ENCODE results near the gene SLC22A2. TPM values are rescaled to one million over a fixed set of nuclear protein-coding genes. Genes with fewer than 3 reads are reported as not detected.

The SLC22A2 gene
- total RNA-seq, 1 experiment from 2014 or later: not detected

GRCh38 chr6:160207618-160208017 is 51.0 kb downstream of the SLC22A2 start:
- Mint-ChIP-seq H3K4me3 (ENCODE audit: low read depth, unreplicated experiment) (no peak overlapping the region), H3K27me3 (ENCODE audit: unreplicated experiment) (no peaks in the 10 kb centered on the region), H3K4me1 (ENCODE audit: low read depth, unreplicated experiment) (no peaks in the 10 kb centered on the region), H3K36me3 (ENCODE audit: insufficient read depth, unreplicated experiment) (no peaks in the 10 kb centered on the region), H3K9me3 (ENCODE audit: low read depth, unreplicated experiment) (peaks cover 5% of the 10 kb centered on the region), H3K27ac (ENCODE audit: unreplicated experiment) (no peak overlapping the region)
- DNase-seq: no peak
- no peak for TF ChIP-seq CTCF (IDR thresholded peaks at IDR 0.05; ENCODE audit: unreplicated experiment)
- intact Hi-C loops (cut with micrococcal nuclease; ENCODE audit: unreplicated experiment): no loop called here
- CTCF ChIA-PET: no interaction called here
- no TSS peak for BruUV-seq (replicated peaks)

DNA sequence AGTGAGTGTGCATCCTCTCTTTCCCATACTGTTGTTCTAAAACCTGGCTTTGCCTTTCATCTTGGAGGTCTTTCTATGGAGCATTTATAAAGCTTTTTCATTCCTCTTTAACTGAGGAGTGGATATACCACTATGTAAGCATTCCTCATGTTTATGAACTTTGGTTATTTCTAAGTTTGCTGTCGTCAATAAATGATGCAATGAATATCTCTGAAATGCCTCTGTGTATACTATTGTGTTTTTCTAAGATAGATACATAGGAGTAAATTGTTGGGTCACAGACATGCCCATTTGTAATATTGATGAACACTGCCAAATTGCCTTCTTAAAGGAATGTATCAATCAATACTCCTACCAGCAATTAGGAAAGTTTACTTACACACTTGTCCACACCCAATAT is 53.9 kb downstream of the SLC22A2 start:
- Mint-ChIP-seq H3K27ac (ENCODE audit: unreplicated experiment) (no peak overlapping the region), H3K27me3 (ENCODE audit: unreplicated experiment) (no peaks in the 10 kb centered on the region), H3K4me3 (ENCODE audit: low read depth, unreplicated experiment) (no peak overlapping the region), H3K4me1 (ENCODE audit: low read depth, unreplicated experiment) (peaks cover 7% of the 10 kb centered on the region), H3K36me3 (ENCODE audit: insufficient read depth, unreplicated experiment) (no peaks in the 10 kb centered on the region), H3K9me3 (ENCODE audit: low read depth, unreplicated experiment) (peaks cover 5% of the 10 kb centered on the region)
- no TSS peak for BruUV-seq (replicated peaks)
- CTCF ChIA-PET: interaction anchor here (0.7 kb wide), 1 partner anchor 49 kb away, joined by 5 read pairs; no protein-coding TSS in a partner anchor
- no peak for TF ChIP-seq CTCF (IDR thresholded peaks at IDR 0.05; ENCODE audit: unreplicated experiment)
- intact Hi-C loops (cut with micrococcal nuclease; ENCODE audit: unreplicated experiment): no loop called here
- DNase-seq: no peak

DNA sequence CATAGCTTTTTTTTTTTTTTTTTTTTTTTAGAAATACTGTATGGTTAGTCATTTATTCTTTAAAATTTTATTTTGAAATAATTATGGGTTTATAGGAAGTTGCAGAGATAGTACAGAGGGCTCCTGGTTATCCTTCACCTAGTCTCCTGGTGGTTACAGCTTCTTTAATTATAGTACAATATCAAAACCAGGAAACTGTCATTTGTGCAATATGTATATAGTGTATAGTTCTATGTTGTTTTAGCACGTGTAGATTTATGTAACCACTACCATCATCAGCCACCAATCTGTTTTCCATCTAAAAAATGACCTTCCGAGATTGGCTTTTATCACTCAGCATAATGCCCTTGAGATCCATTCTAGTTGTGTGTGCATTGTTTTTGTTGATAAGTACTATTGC is 54.7 kb downstream of the SLC22A2 start:
- Mint-ChIP-seq H3K9me3 (ENCODE audit: low read depth, unreplicated experiment) (peaks cover 5% of the 10 kb centered on the region), H3K36me3 (ENCODE audit: insufficient read depth, unreplicated experiment) (no peaks in the 10 kb centered on the region), H3K4me3 (ENCODE audit: low read depth, unreplicated experiment) (no peak overlapping the region), H3K27ac (ENCODE audit: unreplicated experiment) (no peak overlapping the region), H3K4me1 (ENCODE audit: low read depth, unreplicated experiment) (peaks cover 13% of the 10 kb centered on the region), H3K27me3 (ENCODE audit: unreplicated experiment) (no peaks in the 10 kb centered on the region)
- no peak for TF ChIP-seq CTCF (IDR thresholded peaks at IDR 0.05; ENCODE audit: unreplicated experiment)
- no peak for DNase-seq
- CTCF ChIA-PET: interaction anchor here (0.5 kb wide), 1 partner anchor 49 kb away, joined by 3 read pairs; no protein-coding TSS in a partner anchor
- intact Hi-C loops (cut with micrococcal nuclease; ENCODE audit: unreplicated experiment): no loop called here
- no TSS peak for BruUV-seq (replicated peaks)

- no peaks in the 10 kb centered on the region for H3K27me3 Mint-ChIP-seq (ENCODE audit: unreplicated experiment)
- no peaks in the 10 kb centered on the region for H3K36me3 Mint-ChIP-seq (ENCODE audit: insufficient read depth, unreplicated experiment)
- no peak overlapping the region for H3K4me3 Mint-ChIP-seq (ENCODE audit: low read depth, unreplicated experiment)
- no TSS peak for BruUV-seq (replicated peaks)
- intact Hi-C loops (cut with micrococcal nuclease; ENCODE audit: unreplicated experiment): no loop called here
- peaks cover 5% of the 10 kb centered on the region for H3K9me3 Mint-ChIP-seq (ENCODE audit: low read depth, unreplicated experiment)
- peaks cover 17% of the 10 kb centered on the region for H3K4me1 Mint-ChIP-seq (ENCODE audit: low read depth, unreplicated experiment)
- H3K27ac Mint-ChIP-seq (ENCODE audit: unreplicated experiment): no peak overlapping the region
- no peak for TF ChIP-seq CTCF (IDR thresholded peaks at IDR 0.05; ENCODE audit: unreplicated experiment)
- no peak for DNase-seq
- CTCF ChIA-PET: interaction anchor here (0.5 kb wide), 1 partner anchor 49 kb away, joined by 3 read pairs; no protein-coding TSS in a partner anchor
Observed at GRCh38 chr6:160203522-160203921, 55.1 kb downstream of the SLC22A2 start.
